Neural cell (in vitro differentiated cells): ENCODE measurements around the gene BCDIN3D. TPM values are rescaled to one million over a fixed set of nuclear protein-coding genes. Genes with fewer than 3 reads are reported as not detected.

Experiments
- H2AFZ ChIP-seq: fragments of 200-600, 300-800 bp; sonication (generic), shearing (Covaris generic); 2 replicates; pipeline ENCODE4 v1.6.0; 2014; ENCODE audit warnings: low read depth, mild to moderate bottlenecking, antibody characterized with exemption, low read length, moderate library complexity
- H3F3A ChIP-seq: fragments of 200-600 bp; shearing (Covaris generic); 2 replicates; pipeline ENCODE4 v1.6.1; 2016; ENCODE audit warnings: mild to moderate bottlenecking, moderate library complexity, mixed read lengths, antibody characterized with exemption, low read length; ENCODE audit not compliant: insufficient read depth, poor library complexity, severe bottlenecking
- H3K27ac ChIP-seq: fragments of 200-600, 300-800 bp; sonication (generic), shearing (Covaris generic); 2 replicates; pipeline ENCODE4 v1.5.1; 2014; ENCODE audit warnings: mild to moderate bottlenecking, low read length, moderate library complexity
- H3K27me3 ChIP-seq: fragments of 300-800, 200-600 bp; sonication (generic), shearing (Covaris generic); 2 replicates; pipeline ENCODE4 v1.6.0; 2014; ENCODE audit warnings: mild to moderate bottlenecking, low read depth, low read length, moderate library complexity; ENCODE audit not compliant: insufficient read depth
- H3K36me3 ChIP-seq: fragments of 300-800, 200-600 bp; sonication (generic), shearing (Covaris generic); 2 replicates; pipeline ENCODE4 v1.5.1; 2014; ENCODE audit warnings: mild to moderate bottlenecking, antibody characterized with exemption, low read length, moderate library complexity; ENCODE audit not compliant: insufficient read depth
- H3K4me2 ChIP-seq: fragments of 300-800, 200-600 bp; sonication (generic), shearing (Covaris generic); 2 replicates; pipeline ENCODE4 v1.6.0; 2014; ENCODE audit warnings: mild to moderate bottlenecking, low read length
- H3K4me3 ChIP-seq: fragments of 300-800, 200-600 bp; sonication (generic), shearing (Covaris generic); 2 replicates; pipeline ENCODE4 v1.5.1; 2014; ENCODE audit warnings: mild to moderate bottlenecking, low read length, moderate library complexity
- H3K79me2 ChIP-seq: fragments of 200-600 bp; shearing (Covaris generic); replicated peaks from 2 replicates; pipeline ENCODE4 v1.6.0; 2014; ENCODE audit warnings: mild to moderate bottlenecking, low read length, moderate library complexity; ENCODE audit not compliant: insufficient read depth
- H3K9ac ChIP-seq: fragments of 300-800, 200-600 bp; sonication (generic), shearing (Covaris generic); 2 replicates; pipeline ENCODE4 v1.6.1; 2016; ENCODE audit warnings: mild to moderate bottlenecking, low read length, mixed read lengths
- H3K9me2 ChIP-seq: fragments of 200-600 bp; shearing (Covaris generic); 2 replicates; pipeline ENCODE4 v1.6.1; 2016; ENCODE audit warnings: mild to moderate bottlenecking, low read length, mixed read lengths; ENCODE audit not compliant: insufficient read depth
- H3K9me3 ChIP-seq: fragments of 200-600, 300-800 bp; sonication (generic), shearing (Covaris generic); 2 replicates; pipeline ENCODE4 v1.6.1; 2016; ENCODE audit warnings: mild to moderate bottlenecking, mixed run types, low read length, moderate library complexity, mixed read lengths
- H4K20me1 ChIP-seq: fragments of 200-600 bp; shearing (Covaris generic); 2 replicates; pipeline ENCODE4 v1.6.1; 2016; ENCODE audit warnings: mild to moderate bottlenecking, mixed run types; ENCODE audit not compliant: insufficient read depth
- EP300 ChIP-seq: fragments of 450-650 bp; conservative IDR thresholded peaks from 2 replicates; pipeline ENCODE4 v1.6.1; 2014; ENCODE audit warnings: antibody characterized with exemption, mild to moderate bottlenecking, moderate library complexity; ENCODE audit not compliant: poor library complexity, severe bottlenecking
- EZH2 ChIP-seq: fragments of 200-600, 300-800 bp; shearing (Covaris generic), sonication (generic); IDR thresholded peaks from 2 replicates; pipeline ENCODE4 v1.6.1; 2014; ENCODE audit warnings: antibody characterized with exemption, low read length, borderline replicate concordance, mild to moderate bottlenecking; ENCODE audit not compliant: insufficient read depth, poor library complexity, severe bottlenecking
- MXI1 ChIP-seq: fragments of 450-650 bp; conservative IDR thresholded peaks from 2 replicates; pipeline ENCODE4 v1.6.1; 2014; ENCODE audit warnings: antibody characterized with exemption, mild to moderate bottlenecking; ENCODE audit not compliant: poor library complexity, severe bottlenecking
- POLR2AphosphoS5 ChIP-seq: IDR thresholded peaks from 2 replicates; pipeline ENCODE4 v1.6.1; 2012
- RAD21 ChIP-seq: fragments of 450-650 bp; conservative IDR thresholded peaks from 2 replicates; pipeline ENCODE4 v1.6.1; 2014; ENCODE audit warnings: antibody characterized with exemption, mild to moderate bottlenecking, moderate library complexity
- REST ChIP-seq: IDR thresholded peaks from 2 replicates; pipeline ENCODE4 v1.6.1; 2012; ENCODE audit warnings: borderline replicate concordance
- SMC3 ChIP-seq: fragments of 450-650 bp; conservative IDR thresholded peaks from 2 replicates; pipeline ENCODE4 v1.6.1; 2014; ENCODE audit warnings: antibody characterized with exemption, mild to moderate bottlenecking, moderate library complexity; ENCODE audit not compliant: poor library complexity
- TAF1 ChIP-seq: IDR thresholded peaks from 2 replicates; pipeline ENCODE4 v1.6.1; 2012; ENCODE audit warnings: low read depth
- polyA plus RNA-seq: library from polyadenylated mRNA; depleted of rRNA; stranded (reverse); fragments of >200 nt; gene quantifications from 2 replicates; pipeline ENCODE4 v1.2.3, GENCODE V29; 2014
- TF ChIP-seq, protein P1 (sequence below): fragments of 450-650 bp; IDR thresholded peaks from 2 replicates; pipeline ENCODE4 v1.5.1; 2014; ENCODE audit warnings: antibody characterized with exemption, mild to moderate bottlenecking, moderate library complexity; ENCODE audit not compliant: poor library complexity, severe bottlenecking

The BCDIN3D gene
- polyA plus RNA-seq, 1 donor from 2014 or later = 10.0 TPM

- no peak overlapping the region for H3K4me2 ChIP-seq
- no peaks in the 10 kb centered on the region for H3K27me3 ChIP-seq
- no peak overlapping the region for H3K9ac ChIP-seq
- H4K20me1 ChIP-seq = no peaks in the 10 kb centered on the region
- no peaks in the 10 kb centered on the region for H3K9me3 ChIP-seq
- H3K9me2 ChIP-seq = no peaks in the 10 kb centered on the region
- no peak overlapping the region for H3K27ac ChIP-seq
- H2AFZ ChIP-seq = no peak overlapping the region
- TF ChIP-seq REST = no peak
- TF ChIP-seq EP300 = no peak
- no peak for TF ChIP-seq SMC3
- no peak for TF ChIP-seq POLR2AphosphoS5
- no peak for TF ChIP-seq TAF1
- no peak for TF ChIP-seq EZH2
- TF ChIP-seq, protein P1, sequence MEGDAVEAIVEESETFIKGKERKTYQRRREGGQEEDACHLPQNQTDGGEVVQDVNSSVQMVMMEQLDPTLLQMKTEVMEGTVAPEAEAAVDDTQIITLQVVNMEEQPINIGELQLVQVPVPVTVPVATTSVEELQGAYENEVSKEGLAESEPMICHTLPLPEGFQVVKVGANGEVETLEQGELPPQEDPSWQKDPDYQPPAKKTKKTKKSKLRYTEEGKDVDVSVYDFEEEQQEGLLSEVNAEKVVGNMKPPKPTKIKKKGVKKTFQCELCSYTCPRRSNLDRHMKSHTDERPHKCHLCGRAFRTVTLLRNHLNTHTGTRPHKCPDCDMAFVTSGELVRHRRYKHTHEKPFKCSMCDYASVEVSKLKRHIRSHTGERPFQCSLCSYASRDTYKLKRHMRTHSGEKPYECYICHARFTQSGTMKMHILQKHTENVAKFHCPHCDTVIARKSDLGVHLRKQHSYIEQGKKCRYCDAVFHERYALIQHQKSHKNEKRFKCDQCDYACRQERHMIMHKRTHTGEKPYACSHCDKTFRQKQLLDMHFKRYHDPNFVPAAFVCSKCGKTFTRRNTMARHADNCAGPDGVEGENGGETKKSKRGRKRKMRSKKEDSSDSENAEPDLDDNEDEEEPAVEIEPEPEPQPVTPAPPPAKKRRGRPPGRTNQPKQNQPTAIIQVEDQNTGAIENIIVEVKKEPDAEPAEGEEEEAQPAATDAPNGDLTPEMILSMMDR = no peak
- no peak for TF ChIP-seq MXI1
- TF ChIP-seq RAD21 = no peak
- no peak overlapping the region for H3K4me3 ChIP-seq
- H3K79me2 ChIP-seq = no peaks in the 10 kb centered on the region
- H3F3A ChIP-seq = no peaks in the 10 kb centered on the region
- no peaks in the 10 kb centered on the region for H3K36me3 ChIP-seq
Measured at GRCh38 chr12:49796606-49797448, 46.1 kb downstream of the BCDIN3D start.

DNA sequence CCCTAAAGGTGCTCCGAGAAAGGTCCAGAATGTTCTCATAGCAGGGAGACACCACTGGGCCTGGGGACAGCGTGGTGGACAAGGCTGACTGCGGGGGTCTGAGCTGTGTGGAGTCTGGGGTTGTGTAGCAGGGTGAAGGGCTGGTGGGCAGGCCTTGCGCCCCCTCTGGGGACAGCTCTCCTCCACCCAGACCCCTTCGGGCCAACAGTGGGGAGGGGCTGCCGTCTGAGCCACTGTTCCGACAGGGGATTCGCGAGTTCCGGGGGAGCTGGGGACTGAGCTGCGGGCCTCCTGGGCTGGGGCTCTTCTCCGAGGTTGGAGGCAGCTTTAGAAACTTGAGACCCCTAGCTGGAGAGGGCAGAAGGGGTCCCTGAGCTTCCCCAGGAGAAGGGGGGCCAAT, 46.8 kb downstream of the BCDIN3D start:
- no peak overlapping the region for H3K4me2 ChIP-seq
- H2AFZ ChIP-seq = no peak overlapping the region
- no peaks in the 10 kb centered on the region for H3K9me2 ChIP-seq
- no peaks in the 10 kb centered on the region for H3K9me3 ChIP-seq
- no peaks in the 10 kb centered on the region for H4K20me1 ChIP-seq
- no peaks in the 10 kb centered on the region for H3F3A ChIP-seq
- H3K4me3 ChIP-seq = no peak overlapping the region
- no peak overlapping the region for H3K27ac ChIP-seq
- TF ChIP-seq REST = no peak
- no peak for TF ChIP-seq SMC3
- TF ChIP-seq EZH2 = no peak
- no peak for TF ChIP-seq TAF1
- TF ChIP-seq EP300 = no peak
- no peak for TF ChIP-seq POLR2AphosphoS5
- TF ChIP-seq, protein P1 = no peak
- no peak for TF ChIP-seq MXI1
- no peak for TF ChIP-seq RAD21
- no peaks in the 10 kb centered on the region for H3K79me2 ChIP-seq
- no peak overlapping the region for H3K9ac ChIP-seq
- H3K27me3 ChIP-seq = no peaks in the 10 kb centered on the region
- no peaks in the 10 kb centered on the region for H3K36me3 ChIP-seq
